CD4-positive, alpha-beta T cell treated with Interleukin-1 beta for 1 hour (primary cell): ENCODE measurements around the gene GARS1.

ENCODE experiments used
- DNase-seq, 2 donors: peaks; one replicate each; pipeline ENCODE4 v3.0.0-alpha.2; 2020 to 2022

GARS1 gene

DNA sequence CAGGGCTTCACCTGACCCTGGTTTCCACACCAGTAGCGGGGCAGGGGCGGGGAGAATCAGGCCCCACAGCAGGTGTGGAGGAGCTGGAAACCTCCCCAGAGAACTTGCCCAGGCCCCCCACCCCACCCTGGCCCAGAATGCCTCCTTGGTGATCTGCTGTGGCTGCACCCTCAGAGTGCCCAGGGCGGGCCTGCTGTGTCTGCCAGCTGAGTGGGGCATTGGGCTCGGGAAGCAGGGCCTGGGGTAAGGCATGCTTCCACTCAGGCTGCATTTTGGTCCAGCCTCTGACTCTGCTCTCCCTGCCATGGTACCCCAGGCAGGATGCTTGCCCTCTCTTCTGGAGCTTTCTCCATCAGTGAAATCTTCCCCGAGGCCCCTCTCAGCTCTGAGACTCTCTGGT lies 88.6 kb downstream of the GARS1 start:
- DNase-seq = no peak
